Panc1 (cell line): ENCODE measurements around the gene COA7. TPM values are rescaled to one million over a fixed set of nuclear protein-coding genes. Genes with fewer than 3 reads are reported as not detected.

Experiments
- ATAC-seq: fragments of 200-7000 bp; cut with Tn5 transposase; 2 replicates; pipeline ENCODE4 v1.9.1; 2020; ENCODE audit warnings: mild to moderate bottlenecking, moderate library complexity
- BruUV-seq: library from RNA; stranded (reverse); fragments of 400-500 nt; replicated peaks from 2 replicates; lab custom pipeline; 2021; lab: Mats Ljungman, UMichigan
- CTCF ChIA-PET: fragments of 300-600 bp; sonication (Branson Sonifier 250); formaldehyde crosslinking; loops from one replicate; lab custom pipeline; 2022; ENCODE audit warnings: antibody characterized with exemption; lab: Charles Lee
- POLR2A ChIA-PET: fragments of 300-600 bp; sonication (Branson Sonifier 250); formaldehyde crosslinking; loops from one replicate; lab custom pipeline; 2022; ENCODE audit warnings: antibody characterized with exemption; lab: Charles Lee
- DNase-seq: peaks from one replicate; pipeline ENCODE4 v3.0.0-alpha.2; 2010; ENCODE audit warnings: low read depth, low spot score
- H3K27ac ChIP-seq: 2 replicates; pipeline ENCODE4 v1.5.1; 2011; ENCODE audit warnings: mild to moderate bottlenecking, low read length, inconsistent platforms
- H3K27me3 ChIP-seq: fragments of 200-500 bp; sonication (Bioruptor generic); 2 replicates; pipeline ENCODE4 v1.6.0; 2014; ENCODE audit warnings: low read length, inconsistent platforms; ENCODE audit not compliant: control insufficient read depth, insufficient read depth
- H3K36me3 ChIP-seq: fragments of 200-500 bp; sonication (Bioruptor generic); 2 replicates; pipeline ENCODE4 v1.5.1; 2014; ENCODE audit warnings: inconsistent platforms, mild to moderate bottlenecking, low read length, moderate library complexity; ENCODE audit not compliant: control insufficient read depth, insufficient read depth
- H3K4me1 ChIP-seq: 2 replicates; pipeline ENCODE4 v1.5.1; 2011; ENCODE audit warnings: inconsistent platforms, mild to moderate bottlenecking, low read length, moderate library complexity; ENCODE audit not compliant: control insufficient read depth, insufficient read depth
- H3K4me3 ChIP-seq, 2 experiments: 2 replicates each; pipeline ENCODE4 v1.5.1; 2011 to 2012; ENCODE audit warnings: low read depth in 2 of 2, low read length in 2 of 2, mild to moderate bottlenecking in 2 of 2, inconsistent platforms in 1 of 2, moderate library complexity in 1 of 2
- H3K9me3 ChIP-seq: fragments of 200-500 bp; sonication (Bioruptor generic); 2 replicates; pipeline ENCODE4 v1.5.1; 2014; ENCODE audit warnings: low read depth, mild to moderate bottlenecking, inconsistent platforms, low read length, moderate library complexity; ENCODE audit not compliant: control insufficient read depth, insufficient read depth
- CTCF ChIP-seq: fragments of 450-650 bp; IDR thresholded peaks from 2 replicates; pipeline ENCODE4 v1.5.1; 2017; ENCODE audit warnings: mild to moderate bottlenecking
- POLR2AphosphoS5 ChIP-seq: IDR thresholded peaks from 2 replicates; pipeline ENCODE4 v1.6.1; 2012; ENCODE audit warnings: mild to moderate bottlenecking, low read depth, low read length, moderate library complexity
- REST ChIP-seq, 2 experiments: IDR thresholded peaks; 2 replicates each; pipeline ENCODE4 v1.6.1; 2011 to 2012; ENCODE audit warnings: low read depth in 2 of 2, control low read depth in 1 of 2, low read length in 1 of 2, mild to moderate bottlenecking in 1 of 2, moderate library complexity in 1 of 2; ENCODE audit not compliant: insufficient read depth in 1 of 2
- SIN3A ChIP-seq: IDR thresholded peaks from 2 replicates; pipeline ENCODE4 v1.6.1; 2012; ENCODE audit warnings: low read depth, mild to moderate bottlenecking, low read length, moderate library complexity, borderline replicate concordance; ENCODE audit not compliant: insufficient read depth
- TCF7L2 ChIP-seq: IDR thresholded peaks from 2 replicates; pipeline ENCODE4 v1.6.1; 2011; ENCODE audit warnings: mild to moderate bottlenecking, low read depth, low read length, inconsistent platforms
- in situ Hi-C: cut with HindIII; loops from 2 replicates; pipeline ENCODE4 v1.10.0; 2016; ENCODE audit warnings: low sequenced_read_pairs, low pct_unique_long_range_greater_than_20kb
- intact Hi-C: fragments of 100-400 bp; cut with micrococcal nuclease; formaldehyde crosslinking; loops from one replicate; pipeline ENCODE4 v1.10.0; 2022; ENCODE audit not compliant: unreplicated experiment
- total RNA-seq: library from RNA; stranded (reverse); gene quantifications from one replicate; pipeline ENCODE4 v1.2.1, GENCODE V29; 2021; ENCODE audit not compliant: unreplicated experiment

COA7 gene
- total RNA-seq, 1 experiment from 2014 or later = 44.9 TPM

- Histone ChIP-seq H3K9me3 (no peaks in the 10 kb centered on the region), H3K4me1 (peaks cover 9% of the 10 kb centered on the region), H3K27ac (peak within 1 kb of the TSS; percentile 96), H3K27me3 (no peaks in the 10 kb centered on the region), H3K36me3 (no peaks in the 10 kb centered on the region), H3K4me3 (peak within 1 kb of the TSS; percentile 92 to 98)
- no TSS peak for BruUV-seq
- intact Hi-C loops = no loop called here
- CTCF ChIA-PET = interaction anchor here (0.6 to 0.8 kb wide), 2 partner anchors 25 to 1010 kb away, joined by 3 to 13 read pairs; no protein-coding TSS in a partner anchor
- POLR2A ChIA-PET = no interaction called here
- in situ Hi-C loops = no loop called here
- ATAC-seq = peak; percentile 98
- TF ChIP-seq SIN3A (peak; percentile 63; the same call in 1 of the 2 replicates), CTCF (no peak), POLR2AphosphoS5 (peak; percentile 56; the same call in 1 of the 2 replicates)
- peak; percentile 38 for DNase-seq
Measured at GRCh38 chr1:52726265-52727113, 28.3 kb upstream of the COA7 start, which contains the start of gene ZYG11B. ZYG11B (plus strand) TSS chr1:52726453; CDS start chr1:52726654, 201 bp downstream.

GRCh38 chr1:52725903-52726264 lies 27.7 kb upstream of the COA7 start:
- ChIA-PET POLR2A (no interaction called here), CTCF (interaction anchor here (0.6 kb wide), 1 partner anchor 24 kb away, joined by 13 read pairs; no protein-coding TSS in a partner anchor)
- H3K27ac ChIP-seq = peak overlapping the region; percentile 79
- H3K9me3 ChIP-seq = no peaks in the 10 kb centered on the region
- peak overlapping the region; percentile 51 to 92 for H3K4me3 ChIP-seq
- H3K36me3 ChIP-seq = no peaks in the 10 kb centered on the region
- in situ Hi-C loops (no loop called here), intact Hi-C loops (no loop called here)
- ATAC-seq (no peak; the same call in 1 of the 2 replicates), DNase-seq (no peak)
- H3K4me1 ChIP-seq = peaks cover 9% of the 10 kb centered on the region
- H3K27me3 ChIP-seq = no peaks in the 10 kb centered on the region
- TF ChIP-seq POLR2AphosphoS5 (no peak), REST (IDR thresholded peaks at IDR 0.05; ENCODE audit: insufficient read depth in 1 of 2, low read depth in 2 of 2, low read length in 1 of 2) (no peak), CTCF (no peak), TCF7L2 (no peak), SIN3A (no peak)
- BruUV-seq = no TSS peak
